Islet of Langerhans (tissue), 1 donor: Measurements from ENCODE around the gene EN2.

Experiments
- FAIRE-seq: peaks from one replicate; lab custom pipeline; 2011; peaks lifted over from hg19 to GRCh38; lab: Jason Lieb, UNC

Gene EN2

GRCh38 chr7:155458111-155458877, at the start of gene EN2:
Gene EN2 (plus strand): TSS chr7:155458129. CDS start chr7:155458378, 249 bp downstream.
- FAIRE-seq = no peak

- no peak for FAIRE-seq
These were observed 49.0 kb upstream of the EN2 start for GRCh38 chr7:155408651-155409586.

- no peak for FAIRE-seq
These were observed 47.9 kb upstream of the EN2 start for GRCh38 chr7:155409980-155410379.

- no peak for FAIRE-seq
These were observed 47.5 kb upstream of the EN2 start for GRCh38 chr7:155410431-155410830.

GRCh38 chr7:155411718-155412415, 46.1 kb upstream of the EN2 start:
- no peak for FAIRE-seq

- FAIRE-seq = no peak
These were observed 45.3 kb upstream of the EN2 start for GRCh38 chr7:155412416-155413253.

GRCh38 chr7:155414547-155415492, 43.1 kb upstream of the EN2 start:
- FAIRE-seq = no peak

- no peak for FAIRE-seq
These were observed 41.1 kb upstream of the EN2 start for GRCh38 chr7:155416646-155417380.

GRCh38 chr7:155418304-155418703, 39.6 kb upstream of the EN2 start:
- no peak for FAIRE-seq

- no peak for FAIRE-seq
These were observed 38.8 kb upstream of the EN2 start for GRCh38 chr7:155418941-155419755.

- FAIRE-seq = no peak
These were observed 37.8 kb upstream of the EN2 start for GRCh38 chr7:155420116-155420515.

GRCh38 chr7:155422151-155422550, 35.8 kb upstream of the EN2 start:
- FAIRE-seq = no peak

- no peak for FAIRE-seq
These were observed 35.2 kb upstream of the EN2 start for GRCh38 chr7:155422599-155423336.

- FAIRE-seq = no peak
These were observed 34.3 kb upstream of the EN2 start for GRCh38 chr7:155423337-155424285.

- no peak for FAIRE-seq
These were observed 33.5 kb upstream of the EN2 start for GRCh38 chr7:155424301-155425010.

- no peak for FAIRE-seq
These were observed 33.0 kb upstream of the EN2 start for GRCh38 chr7:155425011-155425340.

GRCh38 chr7:155425887-155426286, 32.0 kb upstream of the EN2 start:
- FAIRE-seq = no peak
